Keratinocyte (primary cell): ENCODE measurements around the gene KCNAB2. TPM values are rescaled to one million over a fixed set of nuclear protein-coding genes. Genes with fewer than 3 reads are reported as not detected.

Experiments used
- DNase-seq: peaks from one replicate; pipeline ENCODE4 v3.0.0-alpha.2; 2011; ENCODE audit warnings: low read depth, missing footprints, low spot score
- FAIRE-seq: peaks from 2 replicates; lab custom pipeline; 2011; peaks lifted over from hg19 to GRCh38; lab: Jason Lieb, UNC
- H2AFZ ChIP-seq: 2 replicates; pipeline ENCODE4 v1.6.0; 2012; ENCODE audit warnings: low read length, control low read depth, inconsistent platforms; ENCODE audit not compliant: control insufficient read depth
- H3K27ac ChIP-seq: 2 replicates; pipeline ENCODE4 v1.5.1; 2011; ENCODE audit warnings: low read length; ENCODE audit not compliant: control insufficient read depth, insufficient read depth
- H3K27me3 ChIP-seq: 3 replicates; pipeline ENCODE4 v1.6.0; 2011; ENCODE audit warnings: low read length; ENCODE audit not compliant: control insufficient read depth, insufficient read depth; ENCODE audit errors: extremely low read depth
- H3K36me3 ChIP-seq, 2 experiments: 2 replicates in 1 of 2; 3 replicates in 1 of 2; pipeline ENCODE4 v1.5.1; 2011; ENCODE audit warnings: low read length in 2 of 2, mild to moderate bottlenecking in 1 of 2; ENCODE audit not compliant: control insufficient read depth in 2 of 2, insufficient read depth in 2 of 2; ENCODE audit errors: extremely low read depth in 1 of 2
- H3K4me1 ChIP-seq: 3 replicates; pipeline ENCODE4 v1.5.1; 2011; ENCODE audit warnings: low read length; ENCODE audit not compliant: control insufficient read depth, insufficient read depth; ENCODE audit errors: extremely low read depth
- H3K4me2 ChIP-seq: 3 replicates; pipeline ENCODE4 v1.6.0; 2011; ENCODE audit warnings: low read depth, low read length; ENCODE audit not compliant: control insufficient read depth, insufficient read depth; ENCODE audit errors: extremely low read depth
- H3K4me3 ChIP-seq, 3 experiments: fragments of 200-600 bp in 1 of 3; sonication (generic) in 1 of 3; 2 replicates in 2 of 3; 3 replicates in 1 of 3; pipeline ENCODE4 v1.5.1; 2011 to 2016; ENCODE audit warnings: low read length in 3 of 3, mild to moderate bottlenecking in 3 of 3, control low read depth in 2 of 3, inconsistent platforms in 1 of 3, low read depth in 1 of 3, mixed read lengths in 1 of 3, mixed run types in 1 of 3, moderate library complexity in 1 of 3; ENCODE audit not compliant: control insufficient read depth in 2 of 3, insufficient read depth in 2 of 3; ENCODE audit errors: extremely low read depth in 1 of 3
- H3K79me2 ChIP-seq: 2 replicates; pipeline ENCODE4 v1.6.0; 2012; ENCODE audit warnings: low read length; ENCODE audit not compliant: control insufficient read depth, insufficient read depth
- H3K9ac ChIP-seq: 3 replicates; pipeline ENCODE4 v1.6.0; 2011; ENCODE audit warnings: low read length; ENCODE audit not compliant: control insufficient read depth, insufficient read depth; ENCODE audit errors: extremely low read depth
- H3K9me1 ChIP-seq: 3 replicates; pipeline ENCODE4 v1.6.0; 2011; ENCODE audit warnings: low read length; ENCODE audit not compliant: control insufficient read depth, insufficient read depth; ENCODE audit errors: extremely low read depth
- H3K9me3 ChIP-seq: 2 replicates; pipeline ENCODE4 v1.5.1; 2012; ENCODE audit warnings: low read depth, low read length; ENCODE audit not compliant: control insufficient read depth
- H4K20me1 ChIP-seq: 3 replicates; pipeline ENCODE4 v1.6.0; 2011; ENCODE audit warnings: low read length; ENCODE audit not compliant: control insufficient read depth, insufficient read depth; ENCODE audit errors: extremely low read depth
- CTCF ChIP-seq, 3 experiments: IDR thresholded peaks in 1 of 3; conservative IDR thresholded peaks in 1 of 3; optimal IDR thresholded peaks in 1 of 3; 2 replicates in 2 of 3; 3 replicates in 1 of 3; pipeline versions ENCODE3 to v1.5.1; 2011; ENCODE audit warnings: low read length in 3 of 3, mild to moderate bottlenecking in 3 of 3, moderate library complexity in 2 of 3, control low read depth in 1 of 3, inconsistent platforms in 1 of 3; ENCODE audit not compliant: insufficient read depth in 2 of 3; ENCODE audit errors: extremely low read depth in 1 of 3
- EZH2 ChIP-seq: IDR thresholded peaks from one replicate; pipeline ENCODE4 v1.6.1; 2012; ENCODE audit warnings: inconsistent platforms, mild to moderate bottlenecking, low read length, moderate library complexity
- dilution Hi-C: fragments of 300-500 bp; cut with MboI; formaldehyde crosslinking; loops from one replicate; pipeline ENCODE4 v1.7.0; 2020; ENCODE audit warnings: low sequenced_read_pairs; ENCODE audit not compliant: extremely low pct_ligation_motif_present
- polyA plus RNA-seq, 5 experiments: library from polyadenylated mRNA; depleted of rRNA in 3 of 5; stranded (reverse) in 3 of 5; stranded (forward) in 1 of 5; unstranded in 1 of 5; fragments of >200 nt; gene quantifications; 1 replicate in 1 of 5; 2 replicates in 3 of 5; 3 replicates in 1 of 5; pipeline versions ENCODE4 v1.2.1 to v1.2.3, GENCODE V29; 2011 to 2012; ENCODE audit warnings: missing spikeins in 2 of 5, low read depth in 1 of 5, low replicate concordance in 1 of 5

Gene KCNAB2
- polyA plus RNA-seq, 1 donor (not counting 4 experiments of a cell fraction or from before 2014, with no cell fraction given), result 1.8 TPM

GRCh38 chr1:6052543-6053205 lies 7.0 kb downstream of the KCNAB2 start:
- Histone ChIP-seq H3K36me3 (no peaks in the 10 kb centered on the region), H3K79me2 (no peaks in the 10 kb centered on the region), H2AFZ (no peak overlapping the region), H3K4me1 (no peaks in the 10 kb centered on the region), H3K9ac (no peak overlapping the region), H3K9me3 (no peaks in the 10 kb centered on the region), H3K4me3 (no peak overlapping the region), H3K9me1 (no peaks in the 10 kb centered on the region), H3K27ac (no peak overlapping the region), H3K4me2 (no peak overlapping the region), H4K20me1 (peaks cover 4% of the 10 kb centered on the region), H3K27me3 (peaks cover 3% of the 10 kb centered on the region)
- TF ChIP-seq EZH2 (no peak), CTCF (optimal IDR thresholded peaks at IDR 0.05 in 1 of 3, IDR thresholded peaks at IDR 0.05 in 1 of 3, conservative IDR thresholded peaks at IDR 0.05 in 1 of 3; ENCODE audit: extremely low read depth in 1 of 3, insufficient read depth in 2 of 3, low read length in 3 of 3) (peak; percentile 38 to 50 (median 45))
- dilution Hi-C loops, result no loop called here
- FAIRE-seq, result peak; percentile 61
- no peak for DNase-seq

- no peaks in the 10 kb centered on the region for H3K79me2 ChIP-seq
- no peaks in the 10 kb centered on the region for H3K36me3 ChIP-seq
- H3K27me3 ChIP-seq, result peaks cover 3% of the 10 kb centered on the region
- no peak overlapping the region for H3K9ac ChIP-seq
- no peak overlapping the region for H3K4me3 ChIP-seq
- dilution Hi-C loops, result no loop called here
- TF ChIP-seq EZH2, result no peak
- no peak for TF ChIP-seq CTCF (optimal IDR thresholded peaks at IDR 0.05 in 1 of 3, IDR thresholded peaks at IDR 0.05 in 1 of 3, conservative IDR thresholded peaks at IDR 0.05 in 1 of 3; ENCODE audit: extremely low read depth in 1 of 3, insufficient read depth in 2 of 3, low read length in 3 of 3)
- no peaks in the 10 kb centered on the region for H3K9me3 ChIP-seq
- no peaks in the 10 kb centered on the region for H3K9me1 ChIP-seq
- DNase-seq (no peak), FAIRE-seq (no peak)
- H2AFZ ChIP-seq, result no peak overlapping the region
- no peak overlapping the region for H3K4me2 ChIP-seq
- no peaks in the 10 kb centered on the region for H3K4me1 ChIP-seq
- peaks cover 4% of the 10 kb centered on the region for H4K20me1 ChIP-seq
- no peak overlapping the region for H3K27ac ChIP-seq
These were observed 7.5 kb downstream of the KCNAB2 start for GRCh38 chr1:6053206-6053546.
